ENCODE measurements around the gene NXT2.

The NXT2 gene

DNA sequence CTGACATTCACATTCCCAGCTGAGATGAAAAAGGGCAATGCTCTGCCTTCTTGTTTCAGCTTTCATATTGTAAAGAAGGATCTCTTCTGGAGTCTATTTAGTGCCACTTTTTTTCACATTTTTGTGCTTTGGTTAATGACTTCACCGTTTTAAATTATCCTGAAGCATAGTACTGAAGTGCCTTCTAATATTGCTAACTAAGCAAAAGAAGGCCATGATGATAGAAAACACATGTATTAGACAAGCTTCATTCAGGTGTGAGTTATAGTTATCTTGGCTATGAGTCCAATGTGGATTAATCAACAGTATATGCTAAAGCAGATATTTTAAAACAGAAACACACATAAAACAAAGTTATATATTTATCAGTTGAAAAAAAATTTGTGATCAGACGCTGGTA lies 40.4 kb downstream of the NXT2 start:
- no peak overlapping the region for H3K4me3 ChIP-seq (ENCODE audit: low read depth, low read length)
- TF ChIP-seq, protein P1, sequence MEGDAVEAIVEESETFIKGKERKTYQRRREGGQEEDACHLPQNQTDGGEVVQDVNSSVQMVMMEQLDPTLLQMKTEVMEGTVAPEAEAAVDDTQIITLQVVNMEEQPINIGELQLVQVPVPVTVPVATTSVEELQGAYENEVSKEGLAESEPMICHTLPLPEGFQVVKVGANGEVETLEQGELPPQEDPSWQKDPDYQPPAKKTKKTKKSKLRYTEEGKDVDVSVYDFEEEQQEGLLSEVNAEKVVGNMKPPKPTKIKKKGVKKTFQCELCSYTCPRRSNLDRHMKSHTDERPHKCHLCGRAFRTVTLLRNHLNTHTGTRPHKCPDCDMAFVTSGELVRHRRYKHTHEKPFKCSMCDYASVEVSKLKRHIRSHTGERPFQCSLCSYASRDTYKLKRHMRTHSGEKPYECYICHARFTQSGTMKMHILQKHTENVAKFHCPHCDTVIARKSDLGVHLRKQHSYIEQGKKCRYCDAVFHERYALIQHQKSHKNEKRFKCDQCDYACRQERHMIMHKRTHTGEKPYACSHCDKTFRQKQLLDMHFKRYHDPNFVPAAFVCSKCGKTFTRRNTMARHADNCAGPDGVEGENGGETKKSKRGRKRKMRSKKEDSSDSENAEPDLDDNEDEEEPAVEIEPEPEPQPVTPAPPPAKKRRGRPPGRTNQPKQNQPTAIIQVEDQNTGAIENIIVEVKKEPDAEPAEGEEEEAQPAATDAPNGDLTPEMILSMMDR (IDR thresholded peaks at IDR 0.05; ENCODE audit: low read depth, low read length) = no peak

DNA sequence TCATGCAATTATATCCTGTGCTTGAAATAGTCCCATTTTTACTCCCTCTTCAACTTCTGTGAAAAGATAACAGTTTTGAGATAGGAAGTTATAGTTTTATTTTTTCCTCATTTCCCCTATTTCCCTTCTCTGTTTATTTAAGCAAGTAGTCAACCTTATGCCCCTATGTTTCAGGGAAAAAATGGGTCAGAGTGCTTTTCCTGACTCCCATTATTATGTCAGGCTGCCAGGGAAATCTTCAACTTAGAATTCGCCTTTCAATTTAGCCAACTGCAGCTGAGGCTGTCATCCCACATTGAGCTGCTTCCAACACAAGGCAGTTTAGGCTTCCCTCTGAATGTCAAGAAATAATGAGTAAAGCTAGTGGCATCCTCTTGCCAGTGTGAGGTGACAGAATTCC lies 42.3 kb downstream of the NXT2 start:
- TF ChIP-seq, protein P1 (IDR thresholded peaks at IDR 0.05; ENCODE audit: low read depth, low read length) = no peak
- H3K4me3 ChIP-seq (ENCODE audit: low read depth, low read length) = no peak overlapping the region

DNA sequence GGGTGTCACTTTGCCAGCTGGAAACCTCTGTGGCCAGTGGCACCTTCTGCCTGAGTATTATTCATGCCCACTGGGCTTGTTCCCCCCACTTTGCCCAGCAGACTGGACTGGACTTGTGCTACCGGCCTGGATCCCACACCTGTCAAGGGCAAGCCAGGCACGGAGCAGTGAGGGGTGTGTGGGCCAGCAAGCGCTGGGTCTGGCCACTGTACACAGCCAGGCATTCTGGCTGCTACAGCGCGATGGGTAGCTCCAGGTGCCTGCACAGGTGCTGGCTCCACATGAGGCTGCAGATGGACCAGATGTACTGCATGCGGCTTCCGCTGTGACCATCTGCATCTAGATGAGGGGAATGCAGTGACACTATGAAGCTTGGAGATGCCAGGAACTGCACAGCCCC lies 48.8 kb downstream of the NXT2 start:
- no peak overlapping the region for H3K4me3 ChIP-seq (ENCODE audit: low read depth, low read length)

DNA sequence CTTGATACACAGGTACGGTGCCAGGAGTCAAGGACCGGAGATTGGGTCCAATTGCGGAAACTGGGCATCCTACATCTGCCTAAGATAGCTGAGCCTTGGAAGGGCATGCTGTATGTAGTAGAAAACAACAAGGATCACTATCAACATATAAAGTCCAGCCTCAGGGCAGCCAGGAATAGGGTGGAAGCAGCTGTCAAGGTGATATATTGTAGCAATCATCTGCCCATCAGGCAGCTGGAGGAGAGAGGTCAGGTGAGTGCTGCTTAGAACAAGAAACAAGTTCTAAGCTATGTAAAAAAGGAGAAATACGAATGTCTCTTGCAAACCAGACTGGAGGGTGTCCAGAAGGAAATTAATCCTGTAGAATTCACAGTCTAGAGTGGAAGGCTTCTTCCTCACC lies 53.5 kb downstream of the NXT2 start:
- TF ChIP-seq, protein P1 (IDR thresholded peaks at IDR 0.05; ENCODE audit: low read depth, low read length) = no peak
- H3K4me3 ChIP-seq (ENCODE audit: low read depth, low read length) = no peak overlapping the region

More for the DNA sequence above, 48.8 kb downstream of the NXT2 start:
- TF ChIP-seq, protein P1 (IDR thresholded peaks at IDR 0.05; ENCODE audit: low read depth, low read length) = no peak
